ENCODE measurements around the gene CHST12.

- TF ChIP-seq CTCF (IDR thresholded peaks at IDR 0.05) (no peak), POLR2A (IDR thresholded peaks at IDR 0.05) (no peak)
Observed at GRCh38 chr7:2490181-2490651, 86.8 kb downstream of the CHST12 start.
